NCI-H128 (cell line): ENCODE results near the gene COG7.
"Not testable (repeated sequence)": the region's sequence is repeated elsewhere in the genome, so short reads cannot be mapped to it uniquely, and the experiment has no call there.

Source experiments
- DNase-seq: peaks from one replicate; lab custom pipeline; 2025; ENCODE audit not compliant: unreplicated experiment; lab: John Stamatoyannopoulos, UW

Gene COG7

GRCh38 chr16:23410176-23410575 lies 42.8 kb downstream of the COG7 start:
- no peak for DNase-seq

GRCh38 chr16:23409522-23409921 lies 43.5 kb downstream of the COG7 start:
- DNase-seq = no peak

- no peak for DNase-seq
These were observed 44.1 kb downstream of the COG7 start for GRCh38 chr16:23408823-23409298.

- DNase-seq = no peak
These were observed 44.7 kb downstream of the COG7 start for GRCh38 chr16:23408242-23408822.

GRCh38 chr16:23407436-23408127 lies 45.4 kb downstream of the COG7 start:
- DNase-seq = no peak

GRCh38 chr16:23406546-23407240 lies 46.3 kb downstream of the COG7 start:
- DNase-seq = no peak

GRCh38 chr16:23406024-23406423 lies 47.0 kb downstream of the COG7 start:
- no peak for DNase-seq

GRCh38 chr16:23403547-23403946 lies 49.4 kb downstream of the COG7 start:
- DNase-seq = no peak

GRCh38 chr16:23402100-23402499 lies 50.9 kb downstream of the COG7 start:
- DNase-seq = no peak

- DNase-seq = no peak
These were observed 51.9 kb downstream of the COG7 start for GRCh38 chr16:23401139-23401538.

GRCh38 chr16:23400447-23400846 lies 52.5 kb downstream of the COG7 start:
- DNase-seq = not testable (repeated sequence)

GRCh38 chr16:23398987-23399805 lies 53.8 kb downstream of the COG7 start:
- DNase-seq = no peak

GRCh38 chr16:23397464-23397863 lies 55.5 kb downstream of the COG7 start:
- DNase-seq = no peak

GRCh38 chr16:23395732-23396131 lies 57.3 kb downstream of the COG7 start:
- no peak for DNase-seq

GRCh38 chr16:23394141-23394831 lies 58.7 kb downstream of the COG7 start:
- DNase-seq = no peak

GRCh38 chr16:23392223-23392600 lies 60.8 kb downstream of the COG7 start:
- no peak for DNase-seq

- DNase-seq = no peak
These were observed 61.4 kb downstream of the COG7 start for GRCh38 chr16:23391381-23392222.

- DNase-seq = not testable (repeated sequence)
These were observed 63.1 kb downstream of the COG7 start for GRCh38 chr16:23389936-23390335.

- no peak for DNase-seq
These were observed 63.8 kb downstream of the COG7 start for GRCh38 chr16:23389201-23389600.

GRCh38 chr16:23388786-23389185 lies 64.2 kb downstream of the COG7 start:
- no peak for DNase-seq
